ENCODE measurements around the gene ZBTB38.

The ZBTB38 gene

GRCh38 chr3:141378556-141378955, 10.3 kb downstream of the ZBTB38 start:
- Mint-ChIP-seq H3K27me3 (ENCODE audit: low read depth) (no peaks in the 10 kb centered on the region), H3K27ac (no peak overlapping the region), H3K9me3 (no peaks in the 10 kb centered on the region), H3K4me1 (peaks cover 7% of the 10 kb centered on the region), H3K4me3 (no peak overlapping the region), H3K36me3 (ENCODE audit: low read depth) (peaks cover 33% of the 10 kb centered on the region)
- TF ChIP-seq, protein P1, sequence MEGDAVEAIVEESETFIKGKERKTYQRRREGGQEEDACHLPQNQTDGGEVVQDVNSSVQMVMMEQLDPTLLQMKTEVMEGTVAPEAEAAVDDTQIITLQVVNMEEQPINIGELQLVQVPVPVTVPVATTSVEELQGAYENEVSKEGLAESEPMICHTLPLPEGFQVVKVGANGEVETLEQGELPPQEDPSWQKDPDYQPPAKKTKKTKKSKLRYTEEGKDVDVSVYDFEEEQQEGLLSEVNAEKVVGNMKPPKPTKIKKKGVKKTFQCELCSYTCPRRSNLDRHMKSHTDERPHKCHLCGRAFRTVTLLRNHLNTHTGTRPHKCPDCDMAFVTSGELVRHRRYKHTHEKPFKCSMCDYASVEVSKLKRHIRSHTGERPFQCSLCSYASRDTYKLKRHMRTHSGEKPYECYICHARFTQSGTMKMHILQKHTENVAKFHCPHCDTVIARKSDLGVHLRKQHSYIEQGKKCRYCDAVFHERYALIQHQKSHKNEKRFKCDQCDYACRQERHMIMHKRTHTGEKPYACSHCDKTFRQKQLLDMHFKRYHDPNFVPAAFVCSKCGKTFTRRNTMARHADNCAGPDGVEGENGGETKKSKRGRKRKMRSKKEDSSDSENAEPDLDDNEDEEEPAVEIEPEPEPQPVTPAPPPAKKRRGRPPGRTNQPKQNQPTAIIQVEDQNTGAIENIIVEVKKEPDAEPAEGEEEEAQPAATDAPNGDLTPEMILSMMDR (IDR thresholded peaks at IDR 0.05; ENCODE audit: unreplicated experiment in 3 of 3): no peak

DNA sequence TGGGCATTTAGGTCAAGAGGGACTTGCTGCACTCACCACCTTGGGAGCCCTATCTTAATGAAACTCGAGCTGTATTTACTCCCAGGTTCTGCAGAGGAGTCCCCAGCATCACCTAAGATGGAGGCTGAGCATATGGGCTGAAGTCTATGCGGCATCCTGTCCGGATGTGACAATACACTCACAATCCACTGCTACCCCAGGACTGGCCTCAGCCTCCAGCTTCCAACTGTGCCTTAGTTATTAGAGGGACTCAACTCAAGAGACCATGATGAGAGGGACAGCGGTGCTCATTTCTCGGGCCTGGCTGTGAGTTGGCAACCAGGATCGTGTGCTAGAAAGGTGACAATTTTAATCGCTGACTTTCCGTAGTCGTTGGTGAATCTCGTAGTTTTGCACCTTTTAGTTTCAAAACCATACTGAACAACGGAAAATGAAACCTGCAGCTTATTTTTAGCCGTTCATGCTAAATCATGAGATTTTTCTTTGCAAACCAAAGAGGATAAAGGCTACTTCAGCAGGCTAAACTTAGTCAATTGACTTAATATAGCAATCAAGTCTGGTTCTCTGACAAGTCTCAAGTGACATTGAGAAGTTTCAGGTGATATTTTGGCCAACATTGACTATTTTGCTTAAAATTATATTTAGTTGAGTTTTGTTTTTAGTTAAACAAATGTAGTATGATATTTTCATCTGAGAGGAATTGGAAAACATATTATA, 11.1 kb downstream of the ZBTB38 start:
- no peak overlapping the region for H3K27ac Mint-ChIP-seq
- H3K4me3 Mint-ChIP-seq: no peak overlapping the region
- TF ChIP-seq, protein P1 (IDR thresholded peaks at IDR 0.05; ENCODE audit: unreplicated experiment in 3 of 3): no peak
- peaks cover 16% of the 10 kb centered on the region for H3K4me1 Mint-ChIP-seq
- no peaks in the 10 kb centered on the region for H3K9me3 Mint-ChIP-seq
- peaks cover 33% of the 10 kb centered on the region for H3K36me3 Mint-ChIP-seq (ENCODE audit: low read depth)
- H3K27me3 Mint-ChIP-seq (ENCODE audit: low read depth): no peaks in the 10 kb centered on the region

DNA sequence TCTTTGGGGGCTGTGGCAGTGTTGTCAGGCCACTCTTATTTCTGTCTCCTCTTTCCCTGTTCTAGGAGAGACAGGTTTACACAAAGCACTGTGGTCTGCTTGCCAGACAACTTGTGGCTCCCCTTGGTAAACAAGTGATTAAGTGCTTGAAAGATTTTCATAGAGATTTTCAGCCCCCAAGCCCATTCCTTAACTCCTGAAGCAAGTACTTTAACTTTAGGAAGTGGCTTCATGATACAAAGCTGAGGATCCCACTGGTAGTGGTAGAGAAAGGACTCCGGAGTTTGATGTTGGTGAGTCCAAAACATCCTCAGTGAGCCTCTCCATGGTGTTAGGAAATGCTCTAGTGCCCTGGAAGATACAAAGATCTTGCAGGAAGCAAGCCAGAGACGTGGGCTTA, 12.0 kb downstream of the ZBTB38 start:
- H3K4me3 Mint-ChIP-seq: no peak overlapping the region
- no peaks in the 10 kb centered on the region for H3K9me3 Mint-ChIP-seq
- no peaks in the 10 kb centered on the region for H3K27me3 Mint-ChIP-seq (ENCODE audit: low read depth)
- peaks cover 24% of the 10 kb centered on the region for H3K4me1 Mint-ChIP-seq
- no peak overlapping the region for H3K27ac Mint-ChIP-seq
- peaks cover 32% of the 10 kb centered on the region for H3K36me3 Mint-ChIP-seq (ENCODE audit: low read depth)
- TF ChIP-seq, protein P1 (IDR thresholded peaks at IDR 0.05; ENCODE audit: unreplicated experiment in 3 of 3): no peak

GRCh38 chr3:141380987-141381386, 12.7 kb downstream of the ZBTB38 start:
- H3K9me3 Mint-ChIP-seq: no peaks in the 10 kb centered on the region
- peaks cover 27% of the 10 kb centered on the region for H3K36me3 Mint-ChIP-seq (ENCODE audit: low read depth)
- no peaks in the 10 kb centered on the region for H3K27me3 Mint-ChIP-seq (ENCODE audit: low read depth)
- no peak overlapping the region for H3K4me3 Mint-ChIP-seq
- TF ChIP-seq, protein P1 (IDR thresholded peaks at IDR 0.05; ENCODE audit: unreplicated experiment in 3 of 3): no peak
- H3K27ac Mint-ChIP-seq: no peak overlapping the region
- H3K4me1 Mint-ChIP-seq: peaks cover 31% of the 10 kb centered on the region

GRCh38 chr3:141382571-141382970, 14.3 kb downstream of the ZBTB38 start:
- no peaks in the 10 kb centered on the region for H3K9me3 Mint-ChIP-seq
- no peaks in the 10 kb centered on the region for H3K27me3 Mint-ChIP-seq (ENCODE audit: low read depth)
- H3K4me3 Mint-ChIP-seq: no peak overlapping the region
- H3K4me1 Mint-ChIP-seq: peaks cover 47% of the 10 kb centered on the region
- H3K27ac Mint-ChIP-seq: peak overlapping the region; percentile 48 to 99 (median 94)
- peaks cover 16% of the 10 kb centered on the region for H3K36me3 Mint-ChIP-seq (ENCODE audit: low read depth)
- TF ChIP-seq, protein P1 (IDR thresholded peaks at IDR 0.05; ENCODE audit: unreplicated experiment in 3 of 3): no peak

GRCh38 chr3:141383555-141384129, 15.3 kb downstream of the ZBTB38 start:
- Mint-ChIP-seq H3K27ac (peak overlapping the region; percentile 94 to 99 (median 99)), H3K9me3 (no peaks in the 10 kb centered on the region), H3K4me1 (peaks cover 50% of the 10 kb centered on the region), H3K4me3 (peak overlapping the region in 2 of 3 experiments; percentile 17 to 88), H3K36me3 (ENCODE audit: low read depth) (peaks cover 14% of the 10 kb centered on the region), H3K27me3 (ENCODE audit: low read depth) (no peaks in the 10 kb centered on the region)
- TF ChIP-seq, protein P1 (IDR thresholded peaks at IDR 0.05; ENCODE audit: unreplicated experiment in 3 of 3): no peak
